Measurements from ENCODE around the gene SLC22A25. TPM values are rescaled to one million over a fixed set of nuclear protein-coding genes. Genes with fewer than 3 reads are reported as not detected.

Gene SLC22A25
- total RNA-seq, 4 donors from 2014 or later = not detected

GRCh38 chr11:63210111-63210510 lies 33.3 kb downstream of the SLC22A25 start:
- Histone ChIP-seq H3K4me3 (no peak overlapping the region), H3K9me3 (no peaks in the 10 kb centered on the region), H3K36me3 (no peaks in the 10 kb centered on the region), H3K27ac (no peak overlapping the region), H3K4me1 (no peaks in the 10 kb centered on the region), H3K27me3 (no peaks in the 10 kb centered on the region)
- TF ChIP-seq POLR2A (IDR thresholded peaks at IDR 0.05) = no peak
- TF ChIP-seq, protein P1, sequence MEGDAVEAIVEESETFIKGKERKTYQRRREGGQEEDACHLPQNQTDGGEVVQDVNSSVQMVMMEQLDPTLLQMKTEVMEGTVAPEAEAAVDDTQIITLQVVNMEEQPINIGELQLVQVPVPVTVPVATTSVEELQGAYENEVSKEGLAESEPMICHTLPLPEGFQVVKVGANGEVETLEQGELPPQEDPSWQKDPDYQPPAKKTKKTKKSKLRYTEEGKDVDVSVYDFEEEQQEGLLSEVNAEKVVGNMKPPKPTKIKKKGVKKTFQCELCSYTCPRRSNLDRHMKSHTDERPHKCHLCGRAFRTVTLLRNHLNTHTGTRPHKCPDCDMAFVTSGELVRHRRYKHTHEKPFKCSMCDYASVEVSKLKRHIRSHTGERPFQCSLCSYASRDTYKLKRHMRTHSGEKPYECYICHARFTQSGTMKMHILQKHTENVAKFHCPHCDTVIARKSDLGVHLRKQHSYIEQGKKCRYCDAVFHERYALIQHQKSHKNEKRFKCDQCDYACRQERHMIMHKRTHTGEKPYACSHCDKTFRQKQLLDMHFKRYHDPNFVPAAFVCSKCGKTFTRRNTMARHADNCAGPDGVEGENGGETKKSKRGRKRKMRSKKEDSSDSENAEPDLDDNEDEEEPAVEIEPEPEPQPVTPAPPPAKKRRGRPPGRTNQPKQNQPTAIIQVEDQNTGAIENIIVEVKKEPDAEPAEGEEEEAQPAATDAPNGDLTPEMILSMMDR (IDR thresholded peaks at IDR 0.05) = no peak
- no peak for DNase-seq

Other genes starting within 250 kb of the SLC22A25 start
- gene SLC22A8, start 227.8 kb downstream of the SLC22A25 start, total RNA-seq = not detected
- gene SLC22A24, start 99.4 kb downstream of the SLC22A25 start, total RNA-seq = not detected
- gene SLC22A9, start 126.2 kb upstream of the SLC22A25 start, total RNA-seq = not detected
- gene PLAAT5, start 247.6 kb upstream of the SLC22A25 start, total RNA-seq = 1 to 10 TPM in 1 of 4 donors, under 1 TPM in 1, not detected in 2; 0.67 to 3.3 TPM